Hematopoietic multipotent progenitor cell treated with erythropoietin and hydrocortisone succinate and interleukin-3 and kit ligand, for 15 days (in vitro differentiated cells): ENCODE results near the gene CHL1.

ENCODE experiments used
- DNase-seq: peaks from one replicate; pipeline ENCODE4 v3.0.0-alpha.2; 2015; ENCODE audit warnings: low spot score

CHL1 gene, protein sequence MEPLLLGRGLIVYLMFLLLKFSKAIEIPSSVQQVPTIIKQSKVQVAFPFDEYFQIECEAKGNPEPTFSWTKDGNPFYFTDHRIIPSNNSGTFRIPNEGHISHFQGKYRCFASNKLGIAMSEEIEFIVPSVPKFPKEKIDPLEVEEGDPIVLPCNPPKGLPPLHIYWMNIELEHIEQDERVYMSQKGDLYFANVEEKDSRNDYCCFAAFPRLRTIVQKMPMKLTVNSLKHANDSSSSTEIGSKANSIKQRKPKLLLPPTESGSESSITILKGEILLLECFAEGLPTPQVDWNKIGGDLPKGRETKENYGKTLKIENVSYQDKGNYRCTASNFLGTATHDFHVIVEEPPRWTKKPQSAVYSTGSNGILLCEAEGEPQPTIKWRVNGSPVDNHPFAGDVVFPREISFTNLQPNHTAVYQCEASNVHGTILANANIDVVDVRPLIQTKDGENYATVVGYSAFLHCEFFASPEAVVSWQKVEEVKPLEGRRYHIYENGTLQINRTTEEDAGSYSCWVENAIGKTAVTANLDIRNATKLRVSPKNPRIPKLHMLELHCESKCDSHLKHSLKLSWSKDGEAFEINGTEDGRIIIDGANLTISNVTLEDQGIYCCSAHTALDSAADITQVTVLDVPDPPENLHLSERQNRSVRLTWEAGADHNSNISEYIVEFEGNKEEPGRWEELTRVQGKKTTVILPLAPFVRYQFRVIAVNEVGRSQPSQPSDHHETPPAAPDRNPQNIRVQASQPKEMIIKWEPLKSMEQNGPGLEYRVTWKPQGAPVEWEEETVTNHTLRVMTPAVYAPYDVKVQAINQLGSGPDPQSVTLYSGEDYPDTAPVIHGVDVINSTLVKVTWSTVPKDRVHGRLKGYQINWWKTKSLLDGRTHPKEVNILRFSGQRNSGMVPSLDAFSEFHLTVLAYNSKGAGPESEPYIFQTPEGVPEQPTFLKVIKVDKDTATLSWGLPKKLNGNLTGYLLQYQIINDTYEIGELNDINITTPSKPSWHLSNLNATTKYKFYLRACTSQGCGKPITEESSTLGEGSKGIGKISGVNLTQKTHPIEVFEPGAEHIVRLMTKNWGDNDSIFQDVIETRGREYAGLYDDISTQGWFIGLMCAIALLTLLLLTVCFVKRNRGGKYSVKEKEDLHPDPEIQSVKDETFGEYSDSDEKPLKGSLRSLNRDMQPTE (N-terminal part only)

DNA sequence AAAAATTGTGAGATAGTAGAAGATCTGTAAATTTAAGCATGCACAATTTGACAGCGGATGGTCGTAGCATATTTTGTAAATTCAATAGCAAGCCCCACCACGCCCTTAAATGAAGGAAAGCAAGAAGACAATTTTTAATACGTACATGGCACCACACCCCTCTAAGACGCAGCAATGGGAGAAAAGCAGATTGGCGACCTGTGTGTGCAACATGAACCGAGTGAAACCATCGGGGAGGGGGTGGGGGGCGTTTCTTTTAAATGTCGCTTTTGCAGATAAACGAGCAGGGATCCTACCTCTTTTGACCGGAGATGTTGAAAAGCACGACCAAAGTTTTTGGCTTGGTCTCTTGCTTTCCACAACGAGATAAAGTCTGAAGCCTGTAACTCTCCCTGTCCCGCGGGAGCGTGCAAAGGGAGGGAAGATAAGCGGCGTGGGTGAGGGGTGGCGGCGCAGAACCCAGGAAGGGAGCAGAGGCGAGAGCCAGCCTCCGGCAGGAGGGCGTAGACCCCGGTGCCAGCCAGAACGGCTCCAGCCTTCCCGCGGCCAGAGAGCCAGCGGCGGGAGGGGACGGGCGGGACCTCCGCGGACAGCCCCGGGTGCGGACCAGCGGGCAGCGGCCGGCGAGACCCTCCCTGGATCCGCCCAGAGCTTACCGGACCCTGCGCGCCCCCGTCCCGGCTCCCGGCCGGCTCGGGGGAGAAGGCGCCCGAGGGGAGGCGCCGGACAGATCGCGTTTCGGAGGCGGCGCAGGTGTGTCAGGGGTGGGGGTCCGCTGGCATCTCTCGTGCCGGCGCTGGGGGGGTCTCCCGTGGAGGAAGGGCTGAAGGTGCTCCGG, at the start of gene CHL1:
Gene CHL1 (plus strand): TSS at position 453 of the 838 bp plus-strand sequence. CDS start 123,014 bp downstream, outside the sequence.
- DNase-seq: no peak

DNA sequence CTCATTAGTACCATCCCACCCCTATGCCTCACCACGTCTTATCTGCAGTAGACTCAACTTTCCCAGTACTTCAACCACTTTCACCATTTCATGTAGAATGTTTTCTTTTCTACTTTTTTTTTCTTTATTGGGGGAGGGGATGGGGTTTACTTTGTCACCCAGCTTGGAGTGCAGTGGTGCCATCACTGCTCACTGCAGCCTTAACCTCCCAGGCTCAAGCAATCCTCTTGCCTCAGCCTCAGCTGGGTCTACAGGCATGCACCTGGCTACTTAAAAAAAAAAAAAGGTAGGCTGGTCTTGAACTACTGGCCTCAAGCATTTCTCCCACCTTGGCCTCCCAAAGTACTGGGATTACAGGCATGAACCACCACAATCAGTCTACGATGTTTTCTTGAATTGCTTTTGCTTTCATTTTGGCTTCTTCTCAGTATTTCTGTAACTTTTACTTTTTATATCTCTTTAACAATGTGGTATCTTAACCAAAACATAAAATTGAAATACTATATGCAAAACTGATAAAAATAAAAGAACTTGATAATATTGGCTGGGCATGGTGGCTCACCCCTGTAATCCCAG, 44.9 kb upstream of the CHL1 start:
- no peak for DNase-seq

DNA sequence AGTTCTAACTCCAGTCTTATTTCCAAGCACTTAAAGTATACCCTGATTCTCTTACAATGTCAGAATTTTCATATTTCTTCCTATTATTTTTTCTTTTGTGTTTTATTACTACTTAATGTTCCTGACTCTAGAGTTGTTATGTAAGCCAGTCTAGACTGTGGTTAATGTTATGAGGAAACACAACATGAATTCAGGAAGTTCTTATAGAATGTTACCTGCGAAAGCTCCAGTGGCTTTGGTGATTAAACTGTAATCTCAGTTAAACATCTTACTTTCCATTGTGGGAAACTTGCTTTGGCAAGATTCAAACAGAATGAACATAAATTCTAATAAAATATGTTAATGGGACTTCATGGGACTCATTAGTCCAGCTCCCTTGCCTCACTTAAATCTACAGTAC, 36.6 kb upstream of the CHL1 start:
- no peak for DNase-seq

DNA sequence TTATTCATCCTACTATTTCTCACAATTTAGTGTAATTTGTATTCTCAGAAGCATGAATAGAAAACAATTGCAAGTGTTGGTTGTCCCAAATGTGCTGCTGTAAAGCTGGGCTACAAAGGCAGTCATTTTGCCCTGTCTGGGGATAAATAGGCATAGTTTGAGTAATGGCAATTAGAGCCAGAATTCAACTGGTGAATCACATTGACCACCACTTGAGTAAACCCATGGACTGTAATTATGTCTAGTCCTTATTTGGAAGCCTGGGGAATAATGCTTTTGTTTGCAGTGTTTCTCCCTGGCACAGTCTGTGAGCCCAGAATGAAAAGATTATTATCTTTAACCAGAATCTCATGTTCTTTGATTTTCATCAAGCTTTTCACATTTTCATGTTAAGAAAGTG, 30.5 kb upstream of the CHL1 start:
- no peak for DNase-seq

DNA sequence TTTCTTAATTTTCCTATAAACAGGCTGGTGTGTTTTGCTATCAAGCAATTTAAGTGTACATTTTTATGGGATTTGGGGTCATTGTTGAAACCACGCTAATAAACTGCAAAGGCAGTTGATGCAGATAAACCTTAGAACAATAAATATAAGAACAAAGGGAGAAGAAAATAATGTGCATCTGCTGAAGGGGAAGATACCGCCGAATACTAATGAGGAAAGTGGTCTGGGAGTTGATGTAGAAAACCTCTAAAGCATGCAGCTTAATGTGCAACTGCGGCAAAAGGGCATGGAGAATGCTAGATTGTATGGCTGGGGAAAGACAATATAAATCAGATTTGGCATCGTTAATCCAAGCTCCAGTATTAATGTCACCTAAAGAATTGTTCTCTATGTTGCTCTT, 29.8 kb upstream of the CHL1 start:
- DNase-seq: no peak

DNA sequence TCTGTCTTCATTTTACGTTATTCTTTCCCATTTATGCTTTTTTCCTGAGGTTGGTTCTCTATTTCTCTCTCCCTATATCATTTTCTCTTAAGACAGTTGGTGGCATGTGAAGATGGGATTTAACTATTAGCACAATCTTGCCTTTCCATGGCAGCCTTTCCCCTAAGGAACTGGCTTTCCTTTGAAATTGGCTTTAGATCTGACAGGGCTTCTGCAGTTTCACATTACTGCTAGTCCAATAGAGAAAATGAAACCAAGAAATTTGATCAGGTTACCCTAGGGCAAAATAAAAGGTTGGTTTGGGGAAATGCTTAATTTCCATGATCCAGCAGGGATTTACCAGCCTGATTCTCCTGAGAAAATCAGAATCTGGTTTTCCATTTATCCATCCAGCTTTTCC, 22.7 kb upstream of the CHL1 start:
- no peak for DNase-seq

DNA sequence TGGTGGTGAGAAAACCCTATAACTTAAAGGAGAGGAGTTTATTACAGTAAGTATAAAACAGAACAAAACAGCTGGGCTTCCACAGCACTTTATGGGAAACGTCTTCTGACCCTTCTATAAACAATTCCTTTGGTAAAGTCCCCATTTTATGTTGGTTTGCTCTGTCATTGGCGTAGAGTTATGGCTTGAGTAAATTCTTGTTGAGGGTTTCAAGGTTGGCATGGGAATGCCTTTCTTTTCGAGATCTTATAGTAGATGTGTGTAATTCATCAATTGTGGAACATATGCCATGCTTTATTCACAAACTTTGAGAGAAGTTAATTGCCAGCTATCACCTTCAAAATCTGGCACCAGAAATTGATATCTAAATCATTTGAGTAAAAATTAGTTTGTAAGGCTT, 11.6 kb upstream of the CHL1 start:
- no peak for DNase-seq

DNA sequence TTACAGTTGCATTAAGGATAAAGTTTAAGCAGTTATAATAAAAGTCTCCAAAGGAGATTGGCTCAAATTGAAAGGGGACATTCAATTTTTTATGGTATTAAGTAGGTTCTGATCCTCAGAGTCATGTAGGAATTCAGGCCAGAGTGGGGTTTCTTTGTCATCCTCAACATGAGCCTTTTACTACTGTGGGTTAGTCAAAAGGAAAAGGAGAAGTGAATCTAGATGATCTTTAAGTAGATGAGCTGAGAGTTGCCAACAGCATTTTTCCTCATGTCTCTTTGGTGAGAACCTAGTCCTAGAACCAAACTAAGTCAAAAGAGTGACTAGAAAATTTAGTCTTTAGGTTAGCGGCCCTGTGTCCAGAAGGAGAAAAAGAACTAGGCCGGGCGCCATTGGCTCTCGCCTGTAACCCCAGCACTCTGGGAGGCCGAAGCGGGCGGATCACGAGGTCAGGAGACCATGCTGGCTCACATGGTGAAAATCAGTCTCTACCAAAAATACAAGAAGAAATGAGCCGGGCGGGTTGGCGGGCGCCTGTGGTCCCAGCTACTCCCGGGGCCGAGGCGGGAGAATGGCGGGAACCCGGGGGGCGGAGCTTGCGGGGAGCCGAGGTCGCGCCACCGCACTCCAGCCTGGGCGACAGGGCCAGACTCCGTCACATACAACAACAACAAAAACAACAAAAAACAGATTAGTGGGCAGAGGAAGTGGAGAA, 4.2 kb upstream of the CHL1 start:
- no peak for DNase-seq

DNA sequence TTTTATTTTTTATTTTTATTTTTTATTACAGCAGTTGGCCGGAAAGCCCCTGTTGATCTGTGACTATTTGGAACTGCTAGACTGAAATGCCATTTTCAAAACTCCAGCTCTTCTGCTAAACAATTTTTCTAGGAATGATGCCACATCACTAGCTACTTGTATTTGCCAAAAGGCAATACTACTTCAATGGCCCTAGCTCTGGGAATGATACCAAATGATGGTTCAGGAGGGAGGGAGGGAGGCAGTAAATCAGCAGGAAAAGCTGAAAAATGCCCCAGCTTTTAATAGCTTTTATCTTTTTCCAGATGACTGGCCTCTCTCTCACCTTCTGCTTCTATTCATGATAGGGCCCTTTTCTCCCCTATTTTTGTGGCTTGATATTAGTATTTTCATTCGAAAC, 2.6 kb upstream of the CHL1 start:
- no peak for DNase-seq

DNA sequence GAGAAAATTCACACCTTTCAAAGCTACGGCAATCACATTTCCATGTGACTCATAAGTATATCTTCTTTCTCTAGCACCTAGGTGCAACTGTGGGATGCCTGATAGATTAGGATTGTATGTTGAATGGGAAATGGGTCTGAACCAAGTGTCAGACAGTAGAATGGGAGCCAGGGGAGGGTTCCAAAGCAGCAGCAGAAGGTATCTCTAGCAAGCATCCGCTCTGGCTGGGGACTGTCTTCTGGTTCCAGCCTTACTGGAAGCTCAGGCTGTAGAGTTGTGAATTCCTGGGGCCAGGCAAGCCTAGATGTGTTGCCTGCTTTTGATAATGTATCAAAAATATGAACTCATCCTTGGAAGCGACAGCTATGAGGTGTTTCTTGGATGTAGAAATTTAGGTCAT, 2.1 kb upstream of the CHL1 start:
- no peak for DNase-seq

DNA sequence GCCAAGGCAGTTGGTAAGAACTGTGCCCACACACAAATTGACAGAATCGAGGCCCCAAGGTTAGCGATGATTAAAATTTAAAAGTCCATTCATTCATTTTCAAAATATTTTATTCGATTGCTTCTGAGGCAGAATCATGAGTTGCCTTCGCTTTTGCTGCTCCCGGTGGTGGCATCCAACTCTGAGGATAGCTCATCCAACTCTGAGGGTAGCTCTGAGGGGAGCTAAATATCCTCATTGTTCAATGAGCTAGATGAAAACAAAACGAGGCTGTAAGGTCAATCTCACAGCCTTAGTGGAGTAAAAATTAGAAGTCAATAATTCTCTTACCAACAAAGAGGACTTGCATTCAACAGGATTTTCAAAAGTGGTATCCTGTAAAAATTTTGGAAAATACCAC, 897 bp upstream of the CHL1 start:
- DNase-seq: no peak

DNA sequence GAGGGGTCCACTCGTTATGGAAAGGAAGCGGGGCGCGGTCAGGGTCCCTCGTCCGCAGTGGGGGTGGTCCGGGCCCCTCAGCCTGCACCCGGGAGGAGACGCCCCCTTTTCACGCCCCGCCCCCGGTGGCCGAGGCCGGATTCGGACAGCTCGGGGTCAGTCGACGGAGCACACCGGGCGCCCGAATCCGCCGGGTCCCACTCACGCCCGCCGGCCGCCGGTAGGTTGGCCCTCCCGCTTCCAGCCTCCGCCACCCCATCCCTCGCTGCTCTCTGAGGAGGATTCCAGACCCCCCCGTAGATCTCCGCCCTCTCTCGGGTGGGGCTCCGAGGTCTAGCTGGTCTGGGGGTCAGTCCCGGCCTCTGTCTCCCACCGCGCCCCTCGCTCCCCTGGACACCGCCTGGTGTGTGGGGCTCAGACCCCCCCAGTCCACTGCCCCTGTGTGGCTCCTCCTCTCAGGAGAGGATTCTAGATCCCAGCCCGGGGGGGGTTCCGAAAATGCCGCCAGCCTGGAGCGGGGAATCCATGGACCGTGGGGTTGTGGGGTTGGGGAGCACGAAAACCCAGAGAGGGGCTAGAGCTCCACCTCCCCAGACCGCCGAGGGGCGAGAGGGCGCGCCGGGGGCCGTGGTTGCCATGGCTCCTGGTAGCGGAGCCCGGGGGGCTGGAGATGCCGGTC, 725 bp downstream of the CHL1 start:
- no peak for DNase-seq

DNA sequence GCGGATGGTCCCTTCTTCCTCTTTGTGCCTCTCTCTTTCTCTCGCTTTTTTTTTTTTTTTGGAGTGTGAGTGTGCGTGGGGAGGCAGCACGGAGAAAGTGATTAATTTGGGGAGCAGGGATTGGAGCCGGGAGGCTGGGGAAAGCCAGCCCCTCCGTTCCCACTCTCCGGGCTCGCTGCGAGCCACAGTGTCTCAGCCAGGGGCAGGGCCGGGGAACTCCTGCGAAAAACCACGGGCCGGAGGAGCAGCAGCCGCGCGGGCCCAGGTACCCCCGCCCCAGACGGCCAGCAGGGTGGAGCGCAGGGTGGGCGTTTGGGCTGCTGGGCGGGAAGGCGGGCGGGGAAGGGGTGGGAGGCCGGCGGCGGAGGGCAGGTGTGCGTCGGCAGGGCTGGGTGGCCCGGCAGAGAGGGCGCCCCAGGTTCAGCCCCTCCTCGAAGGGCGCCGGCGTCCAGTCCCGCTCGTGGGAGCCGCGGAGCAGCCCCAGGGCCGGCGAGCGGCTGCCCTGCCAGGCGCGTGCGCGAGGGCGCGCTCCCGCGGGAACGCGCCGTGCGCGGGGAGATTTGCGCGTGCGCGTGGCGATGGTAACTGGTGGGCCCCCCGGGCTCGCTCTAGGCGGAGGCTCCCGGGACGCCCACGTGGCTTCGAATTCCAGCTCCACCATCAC, 1.4 kb downstream of the CHL1 start:
- no peak for DNase-seq

DNA sequence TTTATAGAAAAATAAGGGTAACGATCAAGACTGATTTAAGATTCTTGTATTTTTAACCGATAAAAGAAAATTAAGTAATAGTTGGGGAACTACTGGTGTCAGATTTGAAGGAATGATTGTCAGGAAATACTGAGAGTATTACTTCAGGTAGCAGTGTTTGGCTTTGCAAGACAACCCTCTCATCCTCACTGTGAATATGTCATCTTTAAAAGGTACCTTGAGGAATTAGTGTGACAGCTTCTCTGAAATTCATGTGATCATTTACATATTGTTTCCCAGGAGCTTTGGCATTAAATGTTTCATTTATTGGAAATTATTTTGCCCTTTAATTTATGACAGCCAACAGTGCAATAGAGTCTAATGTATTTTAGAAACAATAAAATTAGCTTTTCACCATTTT, 3.3 kb downstream of the CHL1 start:
- no peak for DNase-seq

DNA sequence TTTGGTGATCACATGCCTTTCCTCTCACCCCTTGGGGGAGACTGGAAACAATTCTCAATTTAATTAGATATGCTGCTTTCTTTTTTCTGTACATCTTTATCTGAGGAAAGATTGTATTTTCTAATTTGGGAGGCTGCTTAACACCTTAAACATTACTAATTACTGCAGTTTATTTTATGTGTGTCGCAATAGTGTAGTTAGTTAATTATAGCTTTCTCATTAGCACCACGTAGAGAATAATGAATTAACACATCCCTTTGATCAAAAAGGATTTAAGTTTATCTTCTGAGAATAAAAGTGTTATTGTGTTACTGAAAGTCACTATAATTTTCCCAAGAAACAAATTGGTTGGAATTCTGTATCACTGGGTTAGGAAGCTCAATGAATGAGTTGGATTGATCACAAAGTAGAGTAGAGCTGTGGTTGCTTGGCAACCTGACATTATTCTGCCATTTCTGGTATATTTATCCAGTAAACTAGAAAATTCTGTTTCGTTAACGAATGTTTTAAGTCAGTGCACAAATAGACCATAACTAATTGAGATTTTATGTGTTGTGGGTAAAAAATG, 4.3 kb downstream of the CHL1 start:
- DNase-seq: no peak

DNA sequence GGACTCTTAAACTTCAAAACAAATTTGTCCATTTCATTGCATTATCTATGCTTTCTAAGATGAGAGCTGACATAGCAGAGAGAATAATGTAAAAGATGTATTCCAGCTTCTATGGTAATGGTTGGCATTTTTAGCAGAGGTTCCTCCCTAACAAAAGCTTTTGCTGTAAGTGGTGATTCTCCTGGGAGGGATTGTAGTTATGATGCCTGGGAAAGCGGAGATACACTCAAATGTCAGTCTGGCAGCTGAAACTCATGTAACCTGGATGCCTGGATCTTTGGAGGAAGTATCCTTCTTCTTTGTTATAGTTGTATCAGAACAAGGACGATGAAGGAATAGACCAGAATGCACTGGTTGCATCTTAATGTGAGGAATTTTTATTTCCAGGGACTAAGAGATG, 7.5 kb downstream of the CHL1 start:
- DNase-seq: no peak

DNA sequence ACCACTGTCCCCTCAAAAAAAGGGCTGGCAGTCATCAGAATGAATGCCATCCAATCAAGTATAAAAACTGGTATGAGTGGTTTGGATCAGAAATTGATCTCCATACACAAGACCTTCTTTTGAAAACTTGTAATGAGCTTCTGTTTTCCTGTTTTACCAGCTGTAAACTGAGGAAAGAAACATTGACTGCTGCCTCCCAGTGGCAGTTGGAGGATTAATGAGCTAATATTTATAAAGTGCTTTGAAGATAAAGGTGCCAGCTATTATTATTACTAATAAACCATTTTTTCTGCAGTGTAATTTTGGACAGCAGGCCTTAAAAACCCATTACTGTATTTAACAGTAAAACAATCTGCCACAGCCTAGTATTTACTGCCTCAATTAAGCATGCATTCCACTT, 11.4 kb downstream of the CHL1 start:
- DNase-seq: no peak

DNA sequence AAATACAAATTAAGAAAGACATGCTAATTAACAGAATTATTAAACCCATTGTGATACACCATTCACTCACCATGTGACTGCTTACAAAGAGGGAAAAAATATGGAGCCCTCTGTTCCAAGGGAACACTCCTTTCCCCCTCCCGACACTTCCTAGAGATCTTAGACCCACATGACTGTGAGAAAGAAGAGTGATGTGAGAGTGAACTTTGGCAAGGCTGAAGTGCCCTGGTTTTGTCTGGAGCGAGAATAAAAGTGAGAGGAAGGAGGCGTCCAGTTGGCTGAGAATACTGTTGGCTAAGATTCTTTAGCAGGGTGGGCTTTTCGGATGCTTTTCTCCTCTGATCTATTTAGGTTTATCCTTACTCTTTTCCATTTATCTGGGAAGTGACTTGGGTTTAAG, 14.1 kb downstream of the CHL1 start:
- no peak for DNase-seq

DNA sequence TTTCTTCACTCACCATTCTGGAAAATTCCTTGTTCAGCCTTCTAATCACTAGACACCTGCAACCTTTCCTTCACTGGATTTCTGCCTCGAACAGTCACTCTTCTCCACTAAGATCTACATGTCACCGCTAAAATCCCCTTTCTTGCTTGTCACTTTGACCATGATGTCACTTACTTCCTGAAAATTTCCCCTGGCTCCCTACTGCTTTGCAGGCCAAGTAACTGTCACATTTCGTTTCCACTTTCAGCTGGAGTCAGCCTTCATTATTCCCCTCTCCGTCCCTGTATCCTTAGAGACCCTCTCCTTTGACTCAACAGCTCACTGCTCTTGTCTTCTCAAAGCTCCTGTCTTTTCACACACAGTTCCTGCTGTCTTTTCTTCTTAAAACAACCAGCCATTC, 15.9 kb downstream of the CHL1 start:
- DNase-seq: no peak
